NCI-H748 treated with DMSO at 0.1 percent for 48 hours (cell line): ENCODE data around the gene PRPS2.

Experiments used
- DNase-seq: peaks from one replicate; lab custom pipeline; 2025; lab: John Stamatoyannopoulos, UW

Gene PRPS2

GRCh38 chrX:12814420-12814819 is 23.2 kb downstream of the PRPS2 start:
- no peak for DNase-seq

GRCh38 chrX:12817528-12817927 is 26.3 kb downstream of the PRPS2 start:
- DNase-seq: no peak

- no peak for DNase-seq
These were observed 28.0 kb downstream of the PRPS2 start for GRCh38 chrX:12819222-12819621.

GRCh38 chrX:12820737-12821136 is 29.5 kb downstream of the PRPS2 start:
- no peak for DNase-seq

GRCh38 chrX:12824944-12825343 is 33.7 kb downstream of the PRPS2 start:
- no peak for DNase-seq

GRCh38 chrX:12825801-12826200 is 34.6 kb downstream of the PRPS2 start:
- DNase-seq: no peak

GRCh38 chrX:12843061-12843667 is 52.0 kb downstream of the PRPS2 start:
- DNase-seq: no peak

- DNase-seq: no peak
These were observed 52.6 kb downstream of the PRPS2 start for GRCh38 chrX:12843668-12844279.

- no peak for DNase-seq
These were observed 53.1 kb downstream of the PRPS2 start for GRCh38 chrX:12844319-12844718.

GRCh38 chrX:12865359-12865758 is 74.1 kb downstream of the PRPS2 start:
- no peak for DNase-seq

- DNase-seq: no peak
These were observed 75.5 kb downstream of the PRPS2 start, which contains the start of gene TLR7 for GRCh38 chrX:12866451-12867377. TLR7 (plus strand) TSS chrX:12867072; CDS start chrX:12867579, 507 bp downstream.

- DNase-seq: no peak
These were observed 76.5 kb downstream of the PRPS2 start for GRCh38 chrX:12867685-12868084.

GRCh38 chrX:12868747-12869146 is 77.5 kb downstream of the PRPS2 start:
- no peak for DNase-seq

- DNase-seq: no peak
These were observed 80.0 kb downstream of the PRPS2 start for GRCh38 chrX:12871257-12871656.

- DNase-seq: no peak
These were observed 81.5 kb downstream of the PRPS2 start for GRCh38 chrX:12872741-12873140.
